GM21723 (cell line): ENCODE measurements around the gene TMEM132D.

Experiments used
- ATAC-seq: cut with Tn5 transposase; IDR thresholded peaks from one replicate; pipeline ENCODE4 v1.9.1; 2021; ENCODE audit warnings: mild to moderate bottlenecking, moderate library complexity; ENCODE audit not compliant: unreplicated experiment

Gene TMEM132D

DNA sequence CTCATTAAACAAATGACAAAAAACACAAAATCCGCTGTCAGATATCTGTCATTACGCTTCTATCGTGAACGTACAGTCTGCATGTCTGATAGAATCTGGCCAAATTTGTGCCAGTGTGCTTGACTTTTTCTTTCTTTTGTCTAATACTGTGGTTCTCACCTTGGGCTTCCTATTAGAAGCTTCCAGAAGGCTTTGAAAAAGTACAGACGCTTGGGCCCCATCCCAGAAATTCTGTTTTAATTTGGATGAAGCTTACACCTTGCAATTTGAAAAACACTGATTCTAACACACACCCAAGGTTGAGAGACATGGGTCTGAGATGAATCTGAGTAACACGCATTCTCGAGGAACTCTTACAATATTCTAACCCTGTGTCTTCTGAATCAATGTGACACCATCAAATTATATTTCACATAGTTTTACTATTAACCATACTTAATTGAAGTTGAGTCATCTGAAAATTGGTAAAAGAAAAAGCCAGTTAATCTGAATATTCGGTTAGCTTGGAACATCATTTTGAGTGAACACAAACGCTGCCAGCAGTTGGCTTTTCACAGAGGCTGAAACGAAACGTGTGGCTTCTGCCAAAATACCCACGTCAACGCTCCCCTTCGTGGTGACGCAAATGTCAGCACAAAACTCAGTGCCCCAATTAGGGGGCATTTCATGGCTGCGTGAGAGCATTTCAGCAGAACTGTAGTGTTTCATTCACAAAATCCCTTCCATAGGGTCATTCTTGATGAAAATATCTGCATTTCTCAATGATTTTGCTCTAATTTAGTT lies 420.5 kb downstream of the TMEM132D start:
- ATAC-seq = no peak

GRCh38 chr12:129481921-129482320 lies 421.9 kb downstream of the TMEM132D start:
- no peak for ATAC-seq

- no peak for ATAC-seq
These were observed 433.6 kb downstream of the TMEM132D start for GRCh38 chr12:129470196-129470595.

DNA sequence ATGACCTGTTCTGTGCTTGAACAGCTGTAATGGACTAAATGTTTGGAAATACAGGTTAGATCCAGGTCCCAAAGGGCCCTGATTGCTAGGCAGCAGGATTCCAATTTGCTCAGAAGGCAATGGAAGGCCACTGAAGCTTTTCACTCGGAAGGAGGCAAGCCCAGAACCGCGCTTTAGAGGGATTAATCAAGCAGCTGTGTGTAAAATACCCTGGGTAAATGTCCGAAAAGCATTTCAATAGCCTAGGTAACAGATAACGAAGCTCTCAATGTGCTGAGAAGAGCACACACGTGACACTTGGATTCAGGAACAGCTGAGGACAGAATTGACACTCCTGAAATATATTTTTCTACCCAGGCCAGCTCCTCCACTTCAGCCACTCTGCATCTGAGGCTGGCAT lies 436.1 kb downstream of the TMEM132D start:
- ATAC-seq = no peak

GRCh38 chr12:129467289-129467688 lies 436.5 kb downstream of the TMEM132D start:
- ATAC-seq = no peak

DNA sequence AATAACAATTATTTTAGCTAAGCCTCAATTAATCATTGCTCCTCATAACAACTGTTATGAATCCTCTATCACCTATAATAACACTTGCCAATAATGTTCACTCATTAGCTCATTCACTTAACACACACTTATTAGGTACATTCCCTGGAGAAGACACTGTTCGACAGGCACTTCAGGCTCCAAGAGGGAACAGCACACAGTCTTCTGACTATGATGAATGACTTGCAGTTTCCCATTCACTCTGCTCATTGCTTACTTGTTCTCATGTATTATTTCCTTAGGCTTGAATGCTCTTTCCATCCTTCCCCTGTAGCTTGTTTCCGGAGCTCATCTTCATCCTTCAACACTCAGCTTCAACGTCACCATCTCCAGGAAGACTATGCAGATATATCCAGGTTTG lies 437.3 kb downstream of the TMEM132D start:
- ATAC-seq = no peak

GRCh38 chr12:129459886-129460285 lies 443.9 kb downstream of the TMEM132D start:
- ATAC-seq = no peak

- no peak for ATAC-seq
These were observed 457.1 kb downstream of the TMEM132D start for GRCh38 chr12:129446696-129447095.

DNA sequence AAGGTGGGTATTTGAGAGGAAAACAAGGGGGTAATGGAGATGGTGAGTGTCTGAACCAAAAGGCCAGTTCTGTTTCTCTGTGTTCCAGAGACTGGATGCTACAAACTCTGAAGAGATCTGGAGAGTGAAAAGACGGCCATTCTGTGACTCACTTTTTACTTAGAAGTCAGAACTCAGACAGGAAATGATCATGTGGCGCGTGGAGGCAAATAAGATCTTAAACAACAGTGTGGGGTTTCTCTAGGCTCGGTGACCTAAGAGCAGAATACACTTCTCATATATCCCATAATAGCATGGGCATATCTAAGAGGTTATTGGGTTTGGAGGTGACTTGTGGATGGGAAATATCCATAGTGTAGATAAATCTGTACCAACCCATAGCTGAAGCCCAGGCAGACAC lies 463.5 kb downstream of the TMEM132D start:
- no peak for ATAC-seq

GRCh38 chr12:129434790-129435189 lies 469.0 kb downstream of the TMEM132D start:
- ATAC-seq = no peak

GRCh38 chr12:129428240-129428936 lies 475.4 kb downstream of the TMEM132D start:
- no peak for ATAC-seq

- ATAC-seq = no peak
These were observed 480.7 kb downstream of the TMEM132D start for GRCh38 chr12:129423041-129423580.

- no peak for ATAC-seq
These were observed 490.5 kb downstream of the TMEM132D start for GRCh38 chr12:129413295-129413694.

GRCh38 chr12:129409281-129409680 lies 494.5 kb downstream of the TMEM132D start:
- ATAC-seq = no peak

- no peak for ATAC-seq
These were observed 499.3 kb downstream of the TMEM132D start for GRCh38 chr12:129404556-129404955.

GRCh38 chr12:129401572-129401971 lies 502.3 kb downstream of the TMEM132D start:
- no peak for ATAC-seq

DNA sequence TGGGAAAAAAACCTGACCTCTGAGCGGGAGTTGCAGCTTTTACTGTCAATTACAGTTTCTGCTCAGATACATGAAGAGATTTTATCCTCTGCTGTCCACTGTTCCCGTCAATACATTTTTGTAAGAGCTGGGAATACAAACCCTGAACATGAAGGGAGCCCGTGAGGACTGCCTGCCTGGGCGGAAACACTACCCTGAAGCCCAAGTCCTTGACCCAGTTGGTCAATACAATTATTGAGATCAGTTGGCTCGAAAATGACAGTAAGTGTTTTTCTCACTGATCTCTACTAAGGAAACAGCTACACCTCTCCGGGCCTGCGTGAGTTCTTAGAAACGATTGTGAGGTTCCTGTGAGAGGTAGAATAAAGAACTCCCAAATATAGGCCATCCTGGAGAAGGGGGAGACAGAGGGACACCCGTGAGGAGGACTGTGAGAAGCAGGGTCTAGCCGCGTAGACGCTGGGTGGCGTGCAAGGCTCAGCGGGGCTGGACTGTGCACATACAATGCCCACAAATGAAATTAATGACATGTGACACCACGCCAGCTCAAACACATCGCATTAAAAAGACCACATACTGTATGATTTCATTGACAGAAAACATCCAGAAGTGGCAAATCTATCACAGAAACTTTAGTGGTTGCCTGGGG lies 509.5 kb downstream of the TMEM132D start:
- no peak for ATAC-seq

- ATAC-seq = no peak
These were observed 510.4 kb downstream of the TMEM132D start for GRCh38 chr12:129393357-129393937.

DNA sequence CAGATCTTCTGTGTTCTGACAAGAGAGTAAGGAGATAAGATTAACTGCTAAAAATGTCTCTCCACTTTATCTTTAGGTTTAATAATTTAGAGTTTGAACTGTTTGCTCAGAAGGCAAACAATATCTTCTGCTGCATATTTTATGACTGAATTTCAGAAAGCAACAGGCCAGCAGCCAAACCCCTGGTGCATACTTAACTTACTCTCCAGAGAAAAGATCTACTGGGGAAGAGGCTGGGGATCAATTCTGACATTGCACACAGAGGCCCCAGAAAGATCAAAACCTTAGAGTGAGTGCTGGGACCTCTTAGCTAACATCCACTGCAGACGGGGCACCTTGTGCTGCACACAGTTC lies 518.2 kb downstream of the TMEM132D start:
- ATAC-seq = no peak

DNA sequence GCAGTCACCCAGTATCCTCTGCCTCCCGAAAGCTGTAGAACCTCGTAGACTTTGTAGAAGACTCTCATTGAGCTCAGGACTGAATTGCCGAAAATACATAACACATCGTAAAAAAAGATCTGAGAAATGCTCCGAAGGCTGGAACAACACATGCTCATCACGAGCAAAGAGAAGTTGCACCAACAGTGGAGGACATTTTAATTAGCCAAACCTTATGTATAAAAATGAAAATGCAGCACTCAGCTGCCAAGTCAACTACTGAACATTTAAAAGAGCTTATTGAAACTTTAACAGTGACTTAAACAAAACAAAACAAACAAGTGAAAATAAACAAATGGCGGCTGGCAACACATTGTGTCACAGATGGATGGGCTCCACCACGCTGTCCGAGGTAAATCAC lies 519.9 kb downstream of the TMEM132D start:
- no peak for ATAC-seq

GRCh38 chr12:129381715-129382114 lies 522.1 kb downstream of the TMEM132D start:
- ATAC-seq = no peak
